Retinal pigment epithelial cell (primary cell): ENCODE data around the gene NAA16.

Source experiments
- DNase-seq: peaks from one replicate; pipeline ENCODE4 v3.0.0-alpha.2; 2010; ENCODE audit warnings: low read depth
- H3K4me3 ChIP-seq: 2 replicates; pipeline ENCODE4 v1.5.1; 2011; ENCODE audit warnings: mild to moderate bottlenecking, low read length, control low read depth, moderate library complexity
- TF ChIP-seq, protein P1 (sequence below): conservative IDR thresholded peaks from 2 replicates; pipeline ENCODE4 v1.5.1; 2011; ENCODE audit warnings: low read depth, low read length, control low read depth, inconsistent platforms

Gene NAA16

DNA sequence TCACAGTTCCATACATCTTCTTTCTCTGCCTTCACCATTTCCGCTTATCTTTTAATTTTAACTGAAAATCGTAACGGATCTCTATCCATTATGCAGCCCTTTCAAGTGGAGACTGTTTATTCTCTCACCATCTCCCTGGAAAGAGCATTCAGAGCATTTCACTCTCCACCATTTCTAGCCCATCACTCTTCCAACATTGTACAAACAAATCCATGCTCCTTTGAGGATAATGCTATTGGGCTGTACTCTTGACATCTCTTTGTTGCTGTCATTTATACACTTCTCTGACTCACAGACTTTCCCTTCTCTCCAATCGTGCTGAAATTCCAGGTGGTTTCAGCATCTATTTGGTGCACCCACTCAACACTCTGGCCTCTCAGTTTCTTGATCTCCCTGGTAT, 71.4 kb downstream of the NAA16 start:
- TF ChIP-seq, protein P1, sequence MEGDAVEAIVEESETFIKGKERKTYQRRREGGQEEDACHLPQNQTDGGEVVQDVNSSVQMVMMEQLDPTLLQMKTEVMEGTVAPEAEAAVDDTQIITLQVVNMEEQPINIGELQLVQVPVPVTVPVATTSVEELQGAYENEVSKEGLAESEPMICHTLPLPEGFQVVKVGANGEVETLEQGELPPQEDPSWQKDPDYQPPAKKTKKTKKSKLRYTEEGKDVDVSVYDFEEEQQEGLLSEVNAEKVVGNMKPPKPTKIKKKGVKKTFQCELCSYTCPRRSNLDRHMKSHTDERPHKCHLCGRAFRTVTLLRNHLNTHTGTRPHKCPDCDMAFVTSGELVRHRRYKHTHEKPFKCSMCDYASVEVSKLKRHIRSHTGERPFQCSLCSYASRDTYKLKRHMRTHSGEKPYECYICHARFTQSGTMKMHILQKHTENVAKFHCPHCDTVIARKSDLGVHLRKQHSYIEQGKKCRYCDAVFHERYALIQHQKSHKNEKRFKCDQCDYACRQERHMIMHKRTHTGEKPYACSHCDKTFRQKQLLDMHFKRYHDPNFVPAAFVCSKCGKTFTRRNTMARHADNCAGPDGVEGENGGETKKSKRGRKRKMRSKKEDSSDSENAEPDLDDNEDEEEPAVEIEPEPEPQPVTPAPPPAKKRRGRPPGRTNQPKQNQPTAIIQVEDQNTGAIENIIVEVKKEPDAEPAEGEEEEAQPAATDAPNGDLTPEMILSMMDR, result no peak
- H3K4me3 ChIP-seq, result no peak overlapping the region
- no peak for DNase-seq

DNA sequence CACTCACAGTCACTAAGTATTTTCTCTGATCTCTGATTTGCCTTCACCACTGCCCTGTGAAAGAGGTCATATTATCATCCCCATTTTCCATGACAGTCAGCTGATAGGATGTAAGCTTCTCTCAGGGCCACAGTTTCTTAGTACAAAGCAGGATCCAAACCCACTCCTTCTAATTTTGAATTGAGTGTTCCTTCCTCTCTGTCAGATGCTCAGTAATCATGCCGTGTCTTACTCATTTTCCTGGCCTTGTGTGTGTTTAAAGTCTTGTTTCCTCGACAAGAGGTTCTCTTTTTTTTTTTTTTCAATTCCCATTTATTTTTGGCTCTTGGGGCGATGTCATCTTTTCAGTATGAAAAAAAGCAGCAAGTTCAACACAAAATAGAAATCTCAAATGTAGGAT, 72.3 kb downstream of the NAA16 start:
- TF ChIP-seq, protein P1, result no peak
- DNase-seq, result no peak

DNA sequence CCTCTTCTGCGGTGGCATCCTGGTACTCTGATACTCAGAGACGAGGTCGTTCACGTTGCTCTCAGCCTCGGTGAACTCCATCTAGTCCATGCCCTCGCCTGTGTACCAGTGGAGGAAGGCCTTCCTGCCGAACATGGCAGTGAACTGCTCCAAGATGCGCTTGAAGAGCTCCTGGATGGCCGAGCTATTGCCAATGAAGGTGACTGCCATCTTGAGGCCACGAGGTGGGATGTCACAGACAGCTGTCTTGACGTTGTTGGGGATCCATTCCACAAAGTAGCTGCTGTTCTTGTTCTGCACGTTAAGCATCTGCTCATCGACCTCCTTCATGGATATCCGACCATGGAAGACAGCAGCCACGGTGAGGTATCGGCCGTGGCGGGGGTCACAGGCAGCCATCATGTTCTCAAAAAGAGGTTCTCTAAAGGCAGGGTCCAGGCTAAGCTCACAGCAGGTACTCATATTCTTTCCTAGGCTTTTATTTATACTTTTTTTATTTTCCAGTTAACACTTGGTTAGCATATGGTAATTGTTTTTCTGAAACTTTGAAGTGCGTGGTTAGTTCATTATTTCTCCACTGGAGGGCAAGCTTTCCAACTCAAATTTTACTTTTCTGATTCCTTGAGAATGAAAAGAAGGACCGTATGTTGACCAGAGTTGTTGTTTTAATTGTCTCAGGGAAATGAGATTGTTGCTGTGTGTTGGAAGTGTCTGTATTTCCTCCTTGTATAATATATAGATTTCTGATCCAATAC, 73.9 kb downstream of the NAA16 start:
- H3K4me3 ChIP-seq, result no peak overlapping the region
- no peak for DNase-seq
- TF ChIP-seq, protein P1, result peak; percentile 54

More for the DNA sequence above, 72.3 kb downstream of the NAA16 start:
- no peak overlapping the region for H3K4me3 ChIP-seq

DNA sequence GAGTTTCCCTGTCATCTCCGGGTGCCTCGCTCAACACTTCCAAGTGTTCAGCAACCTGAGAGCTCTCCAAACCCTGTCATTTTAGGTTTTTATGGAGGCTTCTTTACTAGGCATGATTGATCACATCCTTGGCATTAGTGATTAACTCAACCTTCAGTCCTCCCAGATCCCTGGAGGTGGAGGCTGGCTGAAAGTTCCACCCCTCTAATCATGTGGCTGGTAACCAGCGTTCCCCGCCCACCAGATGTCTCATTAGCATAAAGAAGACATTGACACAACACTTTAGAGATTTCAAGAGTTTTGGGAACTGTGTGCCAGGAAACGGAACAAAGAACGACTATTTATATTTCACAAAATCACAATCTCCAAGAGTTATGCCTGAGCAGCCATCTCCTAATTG, 75.1 kb downstream of the NAA16 start:
- DNase-seq, result no peak
- H3K4me3 ChIP-seq, result no peak overlapping the region
- TF ChIP-seq, protein P1, result no peak

DNA sequence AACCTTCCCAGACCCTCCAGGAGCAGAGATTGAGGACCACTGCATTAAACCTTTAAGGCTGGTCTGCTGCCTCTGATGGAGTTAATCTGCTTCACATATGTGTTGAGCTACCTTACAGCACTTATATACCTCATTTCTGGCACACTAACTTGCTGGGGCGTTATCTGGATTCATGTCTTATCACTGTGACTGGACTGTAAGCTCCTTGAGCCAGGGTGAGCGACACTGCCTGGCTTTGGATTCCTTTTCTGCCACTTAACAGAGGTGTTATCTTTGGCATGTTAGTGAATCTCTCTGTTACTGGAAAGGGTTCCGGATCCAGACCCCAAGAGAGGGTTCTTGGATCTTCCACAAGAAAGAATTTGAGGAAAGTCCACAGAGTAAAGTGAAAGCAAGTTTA, 76.5 kb downstream of the NAA16 start:
- DNase-seq, result no peak
- no peak overlapping the region for H3K4me3 ChIP-seq
- TF ChIP-seq, protein P1, result no peak

DNA sequence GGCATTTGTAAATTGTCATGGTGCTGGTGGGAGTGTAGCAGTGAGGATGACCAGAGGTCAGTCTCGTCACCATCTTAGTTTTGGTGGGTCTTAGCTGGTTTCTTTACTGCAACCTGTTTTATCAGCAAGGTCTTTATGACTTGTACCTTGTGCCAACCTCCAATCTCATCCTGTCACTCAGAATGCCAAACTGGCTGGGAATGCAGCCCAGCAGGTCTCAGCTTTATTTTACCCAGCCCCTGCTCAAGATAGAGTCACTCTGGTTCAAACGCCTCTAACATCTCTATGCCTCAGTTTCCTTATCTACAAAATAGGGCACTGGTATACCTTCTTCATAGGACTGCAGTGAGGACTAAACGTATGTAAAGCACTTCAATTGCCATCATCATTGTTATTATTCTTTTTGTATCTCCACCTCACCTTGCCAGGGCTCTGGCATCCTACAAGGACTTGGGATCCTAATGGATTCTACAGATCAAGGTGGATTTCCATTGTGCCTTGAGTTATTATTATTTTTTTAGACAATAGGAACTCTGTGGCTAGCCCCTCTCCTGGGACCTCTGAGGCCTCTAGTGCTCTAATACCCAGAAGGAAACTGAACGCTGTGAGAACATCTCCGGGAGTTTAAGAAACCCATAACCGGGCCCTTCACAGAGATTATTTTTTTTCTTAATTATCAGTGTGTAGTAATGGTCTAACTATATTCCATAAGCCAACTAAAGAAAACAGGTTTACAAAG, 77.2 kb downstream of the NAA16 start:
- no peak for DNase-seq
- TF ChIP-seq, protein P1, result no peak
- H3K4me3 ChIP-seq, result no peak overlapping the region

DNA sequence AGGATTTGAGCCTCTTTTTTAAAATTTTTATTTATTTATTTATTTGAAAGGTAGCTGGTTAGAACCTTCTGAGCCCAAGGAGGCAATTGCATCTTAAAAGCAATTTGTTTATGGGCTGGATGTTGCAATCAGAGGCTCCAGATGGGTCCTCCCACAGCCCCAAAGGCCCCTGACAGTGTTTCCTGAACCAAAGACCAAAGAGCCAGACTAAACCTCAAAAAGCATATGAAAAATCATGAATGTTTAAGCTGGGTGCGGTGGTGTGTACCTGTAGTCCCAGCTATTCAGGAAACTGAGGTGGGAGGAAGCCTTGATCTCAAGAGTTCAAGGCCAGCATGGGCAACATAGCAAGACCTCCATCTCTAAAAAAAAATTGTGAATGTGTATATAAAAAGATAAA, 78.5 kb downstream of the NAA16 start:
- H3K4me3 ChIP-seq, result no peak overlapping the region
- TF ChIP-seq, protein P1, result no peak
- DNase-seq, result no peak
